Gastroesophageal sphincter (tissue), 3 donors: ENCODE results near the gene MYH11.

Experiments
- CTCF ChIP-seq, 4 experiments: fragments of 200-600 bp in 2 of 4; fragments of 450-650 bp in 2 of 4; sonication (generic) in 1 of 4; IDR thresholded peaks; one replicate each; pipeline ENCODE4 v1.5.1; 2017 to 2019; ENCODE audit warnings: antibody characterized with exemption in 4 of 4, mild to moderate bottlenecking in 2 of 4, moderate library complexity in 2 of 4
- EP300 ChIP-seq: sonication (generic); formaldehyde crosslinking; IDR thresholded peaks from one replicate; pipeline ENCODE4 v1.6.1; 2017; ENCODE audit warnings: antibody characterized with exemption, mild to moderate bottlenecking
- POLR2A ChIP-seq, 2 donors: fragments of 450-650 bp; IDR thresholded peaks; one replicate each; pipeline ENCODE4 v1.6.1; 2017; ENCODE audit warnings: antibody characterized with exemption in 2 of 2, mild to moderate bottlenecking in 2 of 2, moderate library complexity in 1 of 2

- TF ChIP-seq CTCF (IDR thresholded peaks at IDR 0.05) (peak in 1 of 4 experiments; percentile 11), EP300 (no peak), POLR2A (IDR thresholded peaks at IDR 0.05) (no peak)
Measured at GRCh38 chr16:15866451-15866850, 9.6 kb upstream of the MYH11 start.
